Gastroesophageal sphincter (tissue), 4 donors: ENCODE results near the gene SRSF5. TPM values are rescaled to one million over a fixed set of nuclear protein-coding genes. Genes with fewer than 3 reads are reported as not detected.

Experiments used
- ATAC-seq: fragments of 150-250 bp; one replicate; pipeline ENCODE4 v1.9.1; 2016; ENCODE audit warnings: mild to moderate bottlenecking, moderate library complexity
- H3K27ac ChIP-seq, 4 donors: fragments of 200-600 bp; sonication (generic) in 3 of 4; 1 replicate in 3 of 4; 2 replicates in 1 of 4; pipeline ENCODE4 v1.5.1; 2016 to 2019
- H3K27me3 ChIP-seq: fragments of 200-600 bp; sonication (generic); one replicate; pipeline ENCODE4 v1.5.1; 2019
- H3K36me3 ChIP-seq, 2 donors: fragments of 200-600 bp; sonication (generic); one replicate each; pipeline ENCODE4 v1.5.1; 2019; ENCODE audit warnings: control low read depth in 1 of 2
- H3K4me1 ChIP-seq, 3 donors: fragments of 200-600 bp; sonication (generic); 1 replicate in 2 of 3; 2 replicates in 1 of 3; pipeline ENCODE4 v1.5.1; 2016 to 2019; ENCODE audit warnings: control low read depth in 2 of 3
- H3K4me3 ChIP-seq, 2 donors: fragments of 200-600 bp; sonication (generic); one replicate each; pipeline ENCODE4 v1.5.1; 2019; ENCODE audit warnings: mild to moderate bottlenecking in 1 of 2, moderate library complexity in 1 of 2
- H3K9me3 ChIP-seq, 3 donors: fragments of 200-600 bp; sonication (generic); one replicate each; pipeline ENCODE4 v1.5.1; 2017 to 2019; ENCODE audit warnings: control low read depth in 2 of 3
- CTCF ChIP-seq, 4 experiments: fragments of 200-600 bp in 2 of 4; fragments of 450-650 bp in 2 of 4; sonication (generic) in 1 of 4; IDR thresholded peaks; one replicate each; pipeline ENCODE4 v1.5.1; 2017 to 2019; ENCODE audit warnings: antibody characterized with exemption in 4 of 4, mild to moderate bottlenecking in 2 of 4, moderate library complexity in 2 of 4
- EP300 ChIP-seq: sonication (generic); formaldehyde crosslinking; IDR thresholded peaks from one replicate; pipeline ENCODE4 v1.6.1; 2017; ENCODE audit warnings: antibody characterized with exemption, mild to moderate bottlenecking
- POLR2A ChIP-seq, 2 donors: fragments of 450-650 bp; IDR thresholded peaks; one replicate each; pipeline ENCODE4 v1.6.1; 2017; ENCODE audit warnings: antibody characterized with exemption in 2 of 2, mild to moderate bottlenecking in 2 of 2, moderate library complexity in 1 of 2
- POLR2AphosphoS5 ChIP-seq: sonication (generic); formaldehyde crosslinking; IDR thresholded peaks from one replicate; pipeline ENCODE4 v1.6.1; 2017; ENCODE audit warnings: antibody characterized with exemption
- WGBS, 2 donors: methylation state at CpG; one replicate each; pipeline ENCODE4 v1.1.5; 2018; ENCODE audit warnings: low coverage in 1 of 2; 5-methylcytosine and 5-hydroxymethylcytosine counted together
- total RNA-seq, 4 donors: library from RNA; depleted of rRNA; stranded (reverse); fragments of >200 nt; gene quantifications; one replicate each; pipeline ENCODE4 v1.1.0, GENCODE V29; 2016

SRSF5 gene
- total RNA-seq, 4 donors from 2014 or later = 191 to 569 (median 275) TPM

- Histone ChIP-seq H3K27ac (no peak overlapping the region), H3K36me3 (no peaks in the 10 kb centered on the region), H3K4me3 (no peak overlapping the region), H3K9me3 (no peaks in the 10 kb centered on the region), H3K4me1 (peaks cover 0 to 4% (median 0%) of the 10 kb centered on the region in 3 donors), H3K27me3 (peaks cover 46% of the 10 kb centered on the region)
- ATAC-seq = no peak
- no peak for TF ChIP-seq CTCF (IDR thresholded peaks at IDR 0.05)
- no peak for TF ChIP-seq EP300
- TF ChIP-seq POLR2A (IDR thresholded peaks at IDR 0.05) = no peak
- no peak for TF ChIP-seq POLR2AphosphoS5
- 63 to 85% methylated on average over 2 to 3 of the region's 3 CpGs for WGBS, 2 donors
These were observed 47.5 kb downstream of the SRSF5 start for GRCh38 chr14:69814397-69814796.

- Histone ChIP-seq H3K4me3 (no peak overlapping the region), H3K27ac (no peak overlapping the region), H3K36me3 (no peaks in the 10 kb centered on the region), H3K9me3 (no peaks in the 10 kb centered on the region), H3K27me3 (peaks cover 46% of the 10 kb centered on the region), H3K4me1 (peaks cover 0 to 4% (median 0%) of the 10 kb centered on the region in 3 donors)
- no peak for ATAC-seq
- WGBS, 2 donors = 53 to 100% methylated on average over 1 to 5 of the region's 5 CpGs
- TF ChIP-seq POLR2A (IDR thresholded peaks at IDR 0.05) (no peak), POLR2AphosphoS5 (no peak), CTCF (IDR thresholded peaks at IDR 0.05) (no peak), EP300 (no peak)
These were observed 48.6 kb downstream of the SRSF5 start for GRCh38 chr14:69815556-69815955.

GRCh38 chr14:69816216-69816615 lies 49.3 kb downstream of the SRSF5 start:
- no peak overlapping the region for H3K27ac ChIP-seq
- H3K4me3 ChIP-seq = no peak overlapping the region
- peaks cover 43% of the 10 kb centered on the region for H3K27me3 ChIP-seq
- no peak for ATAC-seq
- no peaks in the 10 kb centered on the region for H3K36me3 ChIP-seq
- peaks cover 0 to 4% (median 0%) of the 10 kb centered on the region in 3 donors for H3K4me1 ChIP-seq
- H3K9me3 ChIP-seq = no peaks in the 10 kb centered on the region
- WGBS, 2 donors = 72 to 75% methylated on average over 4 to 5 of the region's 5 CpGs
- TF ChIP-seq POLR2A (IDR thresholded peaks at IDR 0.05) (no peak), POLR2AphosphoS5 (no peak), EP300 (no peak), CTCF (IDR thresholded peaks at IDR 0.05) (no peak)

- Histone ChIP-seq H3K27ac (no peak overlapping the region), H3K36me3 (no peaks in the 10 kb centered on the region), H3K27me3 (peaks cover 36% of the 10 kb centered on the region), H3K4me3 (no peak overlapping the region), H3K4me1 (peaks cover 0 to 4% (median 0%) of the 10 kb centered on the region in 3 donors), H3K9me3 (no peaks in the 10 kb centered on the region)
- TF ChIP-seq POLR2AphosphoS5 (no peak), EP300 (no peak), CTCF (IDR thresholded peaks at IDR 0.05) (peak; percentile 89 to 93 (median 91))
- peak; percentile 48 for ATAC-seq
- WGBS, 2 donors = 7 to 11% methylated on average over 9 to 10 of the region's 11 CpGs
These were observed 51.8 kb downstream of the SRSF5 start for GRCh38 chr14:69818758-69819191.

- no peaks in the 10 kb centered on the region for H3K36me3 ChIP-seq
- H3K4me1 ChIP-seq = peaks cover 0 to 4% (median 0%) of the 10 kb centered on the region in 3 donors
- 61 to 90% methylated on average over 5 to 7 of the region's 8 CpGs for WGBS, 2 donors
- no peak for TF ChIP-seq POLR2AphosphoS5
- TF ChIP-seq EP300 = no peak
- no peak for TF ChIP-seq CTCF (IDR thresholded peaks at IDR 0.05)
- TF ChIP-seq POLR2A (IDR thresholded peaks at IDR 0.05) = no peak
- no peak for ATAC-seq
- no peak overlapping the region for H3K4me3 ChIP-seq
- no peak overlapping the region for H3K27ac ChIP-seq
- H3K27me3 ChIP-seq = peaks cover 30% of the 10 kb centered on the region
- no peaks in the 10 kb centered on the region for H3K9me3 ChIP-seq
These were observed 52.7 kb downstream of the SRSF5 start for GRCh38 chr14:69819607-69820006.
